Endodermal cell (in vitro differentiated cells): ENCODE measurements around the gene LRBA. TPM values are rescaled to one million over a fixed set of nuclear protein-coding genes. Genes with fewer than 3 reads are reported as not detected.

Source experiments
- DNase-seq: peaks from one replicate; pipeline ENCODE4 v3.0.0-alpha.2; 2017
- H3K27ac ChIP-seq: 2 replicates; pipeline ENCODE4 v1.5.1; 2013; ENCODE audit warnings: mild to moderate bottlenecking, low read depth, low read length, moderate library complexity
- H3K27me3 ChIP-seq: 2 replicates; pipeline ENCODE4 v1.6.1; 2013; ENCODE audit warnings: mild to moderate bottlenecking, low read length, moderate library complexity; ENCODE audit not compliant: insufficient read depth, control insufficient read depth, poor library complexity, severe bottlenecking
- H3K36me3 ChIP-seq: 2 replicates; pipeline ENCODE4 v1.7.0; 2013; ENCODE audit warnings: mild to moderate bottlenecking, low read length, moderate library complexity; ENCODE audit not compliant: control insufficient read depth, insufficient read depth
- H3K4me1 ChIP-seq: one replicate; pipeline ENCODE4 v1.7.0; 2013; ENCODE audit warnings: low read length; ENCODE audit not compliant: control insufficient read depth, insufficient read depth
- H3K4me3 ChIP-seq: 2 replicates; pipeline ENCODE4 v1.5.1; 2013; ENCODE audit warnings: mild to moderate bottlenecking, low read length, moderate library complexity
- H3K9ac ChIP-seq: 2 replicates; pipeline ENCODE4 v1.6.1; 2013; ENCODE audit warnings: mild to moderate bottlenecking, low read length, moderate library complexity; ENCODE audit not compliant: poor library complexity, severe bottlenecking; ENCODE audit errors: extremely low read depth
- H3K9me3 ChIP-seq: 2 replicates; pipeline ENCODE4 v1.6.1; 2013; ENCODE audit warnings: mild to moderate bottlenecking, low read length, moderate library complexity; ENCODE audit not compliant: control insufficient read depth
- H3K27ac Mint-ChIP-seq: 2 replicates; pipeline ENCODE4 v1.8.0; 2020; ENCODE audit warnings: mixed read lengths
- H3K27me3 Mint-ChIP-seq: 2 replicates; pipeline ENCODE4 v1.8.0; 2021; ENCODE audit warnings: mild to moderate bottlenecking, mixed read lengths; ENCODE audit not compliant: insufficient read depth
- H3K36me3 Mint-ChIP-seq: 2 replicates; pipeline ENCODE4 v1.8.0; 2020; ENCODE audit warnings: low read depth, mixed read lengths
- H3K4me1 Mint-ChIP-seq: 2 replicates; pipeline ENCODE4 v1.8.0; 2020; ENCODE audit warnings: mixed read lengths
- H3K4me3 Mint-ChIP-seq: 2 replicates; pipeline ENCODE4 v1.8.0; 2020; ENCODE audit warnings: mild to moderate bottlenecking, moderate library complexity, mixed read lengths
- H3K9me3 Mint-ChIP-seq: 2 replicates; pipeline ENCODE4 v1.8.0; 2020; ENCODE audit warnings: mild to moderate bottlenecking, mixed read lengths
- CTCF ChIP-seq: fragments of 200-600 bp; sonication (generic); conservative IDR thresholded peaks from 2 replicates; pipeline ENCODE4 v1.5.0; 2021; ENCODE audit warnings: antibody characterized with exemption, mild to moderate bottlenecking
- WGBS, 2 experiments: methylation state at CpG; one replicate each; pipeline versions ENCODE4 v1.1.5 to v1.1.7; 2013; ENCODE audit warnings: missing lambda C conversion rate in 2 of 2, mixed read lengths in 1 of 2; ENCODE audit not compliant: insufficient coverage in 1 of 2, insufficient read length in 1 of 2; 5-methylcytosine and 5-hydroxymethylcytosine counted together
- total RNA-seq, 2 donors: library from RNA; stranded (reverse); fragmentation: NEBNext Ultra II Directional in 1 of 2; extraction: Animal tissue kit (Norgen Biotek cat#: 25700) in 1 of 2; gene quantifications; 2 replicates in 1 of 2; 3 replicates in 1 of 2; pipeline ENCODE4 v1.2.1, GENCODE V29; 2021

Gene LRBA
- total RNA-seq, 2 donors from 2014 or later: 77.3 to 95.9 TPM

GRCh38 chr4:150890246-150890645, 124.8 kb downstream of the LRBA start:
- H3K4me3 Mint-ChIP-seq: no peak overlapping the region
- H3K27ac Mint-ChIP-seq: no peak overlapping the region
- Histone ChIP-seq H3K36me3 (peaks cover 37% of the 10 kb centered on the region), H3K9ac (no peak overlapping the region), H3K4me1 (no peaks in the 10 kb centered on the region), H3K27me3 (no peaks in the 10 kb centered on the region), H3K27ac (no peak overlapping the region), H3K4me3 (no peak overlapping the region), H3K9me3 (no peaks in the 10 kb centered on the region)
- peaks cover 24% of the 10 kb centered on the region for H3K36me3 Mint-ChIP-seq
- no peaks in the 10 kb centered on the region for H3K27me3 Mint-ChIP-seq
- no peak for TF ChIP-seq CTCF
- peaks cover 2% of the 10 kb centered on the region for H3K4me1 Mint-ChIP-seq
- no peaks in the 10 kb centered on the region for H3K9me3 Mint-ChIP-seq
- 80 to 96% methylated on average over 2 of the region's 2 CpGs for WGBS, 2 experiments
- no peak for DNase-seq

GRCh38 chr4:150889306-150889705, 125.8 kb downstream of the LRBA start:
- H3K4me3 Mint-ChIP-seq: no peak overlapping the region
- no peak overlapping the region for H3K27ac ChIP-seq
- H3K27me3 ChIP-seq: no peaks in the 10 kb centered on the region
- 93 to 100% methylated on average over 3 to 4 of the region's 4 CpGs for WGBS, 2 experiments
- no peak overlapping the region for H3K27ac Mint-ChIP-seq
- no peaks in the 10 kb centered on the region for H3K9me3 Mint-ChIP-seq
- no peak for DNase-seq
- peaks cover 20% of the 10 kb centered on the region for H3K36me3 Mint-ChIP-seq
- TF ChIP-seq CTCF: no peak
- no peaks in the 10 kb centered on the region for H3K9me3 ChIP-seq
- no peaks in the 10 kb centered on the region for H3K4me1 ChIP-seq
- H3K9ac ChIP-seq: no peak overlapping the region
- H3K27me3 Mint-ChIP-seq: no peaks in the 10 kb centered on the region
- H3K4me3 ChIP-seq: no peak overlapping the region
- peaks cover 5% of the 10 kb centered on the region for H3K4me1 Mint-ChIP-seq
- peaks cover 34% of the 10 kb centered on the region for H3K36me3 ChIP-seq

- H3K4me3 ChIP-seq: no peak overlapping the region
- H3K27ac Mint-ChIP-seq: no peak overlapping the region
- H3K9me3 Mint-ChIP-seq: no peaks in the 10 kb centered on the region
- no peak overlapping the region for H3K4me3 Mint-ChIP-seq
- no peak for DNase-seq
- no peaks in the 10 kb centered on the region for H3K9me3 ChIP-seq
- H3K36me3 ChIP-seq: peaks cover 29% of the 10 kb centered on the region
- H3K36me3 Mint-ChIP-seq: peaks cover 15% of the 10 kb centered on the region
- H3K27me3 Mint-ChIP-seq: no peaks in the 10 kb centered on the region
- no peak overlapping the region for H3K27ac ChIP-seq
- no peak for TF ChIP-seq CTCF
- H3K9ac ChIP-seq: no peak overlapping the region
- no peaks in the 10 kb centered on the region for H3K27me3 ChIP-seq
- H3K4me1 ChIP-seq: no peaks in the 10 kb centered on the region
- H3K4me1 Mint-ChIP-seq: peaks cover 9% of the 10 kb centered on the region
Measured at GRCh38 chr4:150888625-150889024, 126.5 kb downstream of the LRBA start.
